IMR-90 (cell line): Measurements from ENCODE around the gene SERPINE2. TPM values are rescaled to one million over a fixed set of nuclear protein-coding genes. Genes with fewer than 3 reads are reported as not detected.

Source experiments
- ATAC-seq: fragments of 200-7000 bp; cut with Tn5 transposase; 2 replicates; pipeline ENCODE4 v1.9.1; 2020; ENCODE audit warnings: low read depth, mild to moderate bottlenecking, moderate library complexity
- BruUV-seq: library from RNA; stranded (reverse); fragments of 400-500 nt; replicated peaks from 2 replicates; lab custom pipeline; 2021; lab: Mats Ljungman, UMichigan
- CTCF ChIA-PET: fragments of 300-600 bp; formaldehyde crosslinking; extraction: SDS; loops from one replicate; lab custom pipeline; 2021; ENCODE audit warnings: antibody characterized with exemption; lab: Yijun Ruan, JAX
- POLR2A ChIA-PET: fragments of 300-600 bp; sonication (Branson Sonifier 250); formaldehyde crosslinking; loops from one replicate; lab custom pipeline; 2022; ENCODE audit warnings: antibody characterized with exemption; ENCODE audit not compliant: unreplicated experiment; lab: Charles Lee
- DNase-seq: peaks from one replicate; pipeline ENCODE4 v3.0.0; 2013
- H2AFZ ChIP-seq: replicated peaks from 2 replicates; pipeline ENCODE3; 2013; ENCODE audit warnings: low read length, mild to moderate bottlenecking; ENCODE audit not compliant: poor library complexity
- H2AK5ac ChIP-seq: 2 replicates; pipeline ENCODE4 v1.6.1; 2013; ENCODE audit warnings: low read depth, low read length, inconsistent platforms
- H2AK9ac ChIP-seq: replicated peaks from 2 replicates; pipeline ENCODE3; 2013; ENCODE audit warnings: mild to moderate bottlenecking, low read depth, low read length, moderate library complexity; ENCODE audit not compliant: poor library complexity
- H2BK120ac ChIP-seq: 2 replicates; pipeline ENCODE4 v1.6.1; 2013; ENCODE audit warnings: low read depth, low read length, inconsistent platforms
- H2BK15ac ChIP-seq: 3 replicates; pipeline ENCODE4 v1.6.1; 2013; ENCODE audit warnings: low read depth, low read length, inconsistent platforms
- H2BK20ac ChIP-seq: 2 replicates; pipeline ENCODE4 v1.6.1; 2013; ENCODE audit warnings: low read depth, mild to moderate bottlenecking, inconsistent platforms, low read length, moderate library complexity
- H2BK5ac ChIP-seq: 2 replicates; pipeline ENCODE4 v1.6.1; 2013; ENCODE audit warnings: mild to moderate bottlenecking, low read depth, low read length, inconsistent platforms; ENCODE audit not compliant: poor library complexity, severe bottlenecking
- H3K14ac ChIP-seq: replicated peaks from 2 replicates; pipeline ENCODE4 v1.6.1; 2013; ENCODE audit warnings: low read depth, low read length, inconsistent platforms
- H3K18ac ChIP-seq: 2 replicates; pipeline ENCODE4 v1.6.1; 2013; ENCODE audit warnings: low read depth, low read length, control low read depth
- H3K23ac ChIP-seq: 2 replicates; pipeline ENCODE4 v1.6.1; 2013; ENCODE audit warnings: low read depth, low read length, inconsistent platforms
- H3K27ac ChIP-seq: 2 replicates; pipeline ENCODE4 v1.5.1; 2013; ENCODE audit warnings: mild to moderate bottlenecking, control low read depth, low read length; ENCODE audit not compliant: insufficient read depth
- H3K27me3 ChIP-seq: 2 replicates; pipeline ENCODE4 v1.6.1; 2013; ENCODE audit warnings: low read length; ENCODE audit not compliant: control insufficient read depth, insufficient read depth
- H3K36me3 ChIP-seq: 2 replicates; pipeline ENCODE4 v1.6.1; 2013; ENCODE audit warnings: low read length, mixed read lengths; ENCODE audit not compliant: control insufficient read depth, insufficient read depth
- H3K4ac ChIP-seq: 2 replicates; pipeline ENCODE4 v1.6.1; 2013; ENCODE audit warnings: low read depth, low read length, inconsistent platforms
- H3K4me1 ChIP-seq: 2 replicates; pipeline ENCODE4 v1.6.1; 2013; ENCODE audit warnings: low read length, mixed read lengths; ENCODE audit not compliant: control insufficient read depth, insufficient read depth
- H3K4me2 ChIP-seq: 2 replicates; pipeline ENCODE4 v1.6.1; 2013; ENCODE audit warnings: low read depth, mild to moderate bottlenecking, control low read depth, low read length, moderate library complexity
- H3K4me3 ChIP-seq: 2 replicates; pipeline ENCODE4 v1.5.1; 2013; ENCODE audit warnings: low read depth, mild to moderate bottlenecking, control low read depth, low read length, moderate library complexity; ENCODE audit not compliant: insufficient read depth
- H3K56ac ChIP-seq: 2 replicates; pipeline ENCODE4 v1.6.1; 2013; ENCODE audit warnings: low read length, inconsistent platforms; ENCODE audit not compliant: insufficient read depth; ENCODE audit errors: extremely low read depth
- H3K79me1 ChIP-seq, 2 experiments: 2 replicates each; pipeline ENCODE4 v1.6.1; 2013; ENCODE audit warnings: low read length in 2 of 2, inconsistent platforms in 1 of 2, low read depth in 1 of 2
- H3K9ac ChIP-seq: 2 replicates; pipeline ENCODE4 v1.6.1; 2013; ENCODE audit warnings: low read depth, low read length, control low read depth
- H3K9me1 ChIP-seq: 2 replicates; pipeline ENCODE4 v1.6.1; 2013; ENCODE audit warnings: low read length, inconsistent platforms; ENCODE audit not compliant: insufficient read depth
- H3K9me3 ChIP-seq: 2 replicates; pipeline ENCODE4 v1.6.1; 2013; ENCODE audit warnings: low read length; ENCODE audit not compliant: control insufficient read depth, insufficient read depth
- H4K20me1 ChIP-seq: 2 replicates; pipeline ENCODE4 v1.6.1; 2013; ENCODE audit warnings: low read length, inconsistent platforms; ENCODE audit not compliant: insufficient read depth
- H4K5ac ChIP-seq: 2 replicates; pipeline ENCODE4 v1.6.1; 2013; ENCODE audit warnings: mild to moderate bottlenecking, low read depth, low read length, control low read depth
- H4K8ac ChIP-seq, 2 experiments: 2 replicates each; pipeline ENCODE4 v1.6.1; 2013; ENCODE audit warnings: low read depth in 2 of 2, low read length in 2 of 2, control low read depth in 1 of 2, inconsistent platforms in 1 of 2
- H4K91ac ChIP-seq: 2 replicates; pipeline ENCODE4 v1.6.1; 2013; ENCODE audit warnings: low read depth, low read length, inconsistent platforms; ENCODE audit not compliant: insufficient read depth
- NFE2L2 ChIP-seq: fragments of 150-350 bp; IDR thresholded peaks from 2 replicates; pipeline ENCODE4 v1.6.1; 2016; ENCODE audit warnings: low read depth, mild to moderate bottlenecking, low read length
- SMC3 ChIP-seq: fragments of 150-350 bp; IDR thresholded peaks from 2 replicates; pipeline ENCODE4 v1.6.1; 2016; ENCODE audit warnings: low read depth, mild to moderate bottlenecking, antibody characterized with exemption, low read length, moderate library complexity
- WGBS, 2 experiments: methylation state at CpG; one replicate each; pipeline versions ENCODE4 v1.1.5 to v1.1.7; 2013; ENCODE audit warnings: missing lambda C conversion rate in 2 of 2; ENCODE audit not compliant: insufficient read length in 1 of 2; ENCODE audit errors: extremely low coverage in 2 of 2; 5-methylcytosine and 5-hydroxymethylcytosine counted together
- dilution Hi-C: fragments of 300-500 bp; cut with HindIII; formaldehyde crosslinking; loops from one replicate; pipeline ENCODE4 v1.14.3; 2018; ENCODE audit warnings: low sequenced_read_pairs; ENCODE audit not compliant: unreplicated experiment
- in situ Hi-C: fragments of 300-500 bp; cut with MboI; formaldehyde crosslinking; loops from 3 replicates; pipeline ENCODE4 v1.14.3; 2019; ENCODE audit warnings: low sequenced_read_pairs, inconsistent platforms, mixed read lengths
- intact Hi-C: fragments of 100-400 bp; cut with micrococcal nuclease; formaldehyde crosslinking; loops from 2 replicates; pipeline ENCODE4 v1.10.0; 2022
- polyA plus RNA-seq, 3 experiments: library from polyadenylated mRNA; depleted of rRNA; stranded (reverse); fragments of >200 nt; gene quantifications; 2 replicates each; pipeline ENCODE4 v1.2.3, GENCODE V29; 2012; ENCODE audit warnings: low replicate concordance in 1 of 3
- total RNA-seq: library from RNA; depleted of rRNA; stranded (reverse); fragments of >200 nt; gene quantifications from 2 replicates; pipeline ENCODE4 v1.2.3, GENCODE V29; 2012
- TF ChIP-seq, protein P1 (sequence below): fragments of 150-350 bp; IDR thresholded peaks from 2 replicates; pipeline ENCODE4 v1.6.1; 2016; ENCODE audit warnings: low read depth, mild to moderate bottlenecking, low read length, moderate library complexity, borderline replicate concordance

Gene SERPINE2
- total and polyA plus RNA-seq, 2 of the 4 experiments (the other 2 are of a cell fraction): 24.0 to 62.7 TPM

DNA sequence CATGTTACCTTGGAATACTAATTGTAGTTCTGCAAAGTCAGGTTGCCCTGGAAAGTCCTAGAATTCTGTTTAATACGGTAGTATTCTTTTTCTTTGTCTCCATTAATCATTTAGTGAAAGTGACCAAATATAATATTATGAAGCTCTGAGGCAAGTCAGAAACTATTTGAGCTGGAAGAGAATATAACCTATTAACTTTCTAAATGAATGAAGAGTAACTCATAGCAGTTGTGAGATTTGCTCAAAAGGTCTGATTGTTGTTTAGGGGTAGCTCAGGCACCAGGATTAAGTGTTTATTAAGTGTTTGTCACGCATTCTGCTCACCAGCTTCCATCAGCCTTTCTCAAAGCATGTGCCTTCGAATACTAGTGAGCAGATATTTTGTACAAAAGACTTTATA is 46.7 kb upstream of the SERPINE2 start:
- Histone ChIP-seq H4K8ac (peak overlapping the region in 1 of 2 experiments; percentile 17; a peak in 1 of 4 replicates), H2BK15ac (no peak overlapping the region; the same call in 2 of the 3 replicates), H4K91ac (peak overlapping the region; percentile 61), H2BK20ac (peak overlapping the region; percentile 75; the same call in 1 of the 2 replicates), H3K9me3 (no peaks in the 10 kb centered on the region), H3K79me1 (no peaks in the 10 kb centered on the region), H2AK5ac (peak overlapping the region; percentile 81; the same call in 1 of the 2 replicates), H3K4ac (peak overlapping the region; percentile 68; the same call in 1 of the 2 replicates), H3K4me1 (peaks cover 7% of the 10 kb centered on the region; the same call in 1 of the 2 replicates), H2BK5ac (peak overlapping the region; percentile 57), H3K9me1 (peaks cover 6% of the 10 kb centered on the region), H3K9ac (no peak overlapping the region), H2AFZ (no peak overlapping the region), H3K4me3 (no peak overlapping the region), H3K23ac (0 out of 2 replicates have a peak overlapping the region, but pooled peaks have one; percentile 5), H2AK9ac (no peak overlapping the region), H2BK120ac (peak overlapping the region; percentile 79), H3K27ac (no peak overlapping the region), H4K20me1 (no peaks in the 10 kb centered on the region), H4K5ac (0 out of 2 replicates have a peak overlapping the region, but pooled peaks have one; percentile 46), H3K18ac (peak overlapping the region; percentile 82; the same call in 1 of the 2 replicates), H3K27me3 (no peaks in the 10 kb centered on the region), H3K36me3 (no peaks in the 10 kb centered on the region), H3K56ac (no peak overlapping the region), H3K4me2 (peak overlapping the region; percentile 43; the same call in 1 of the 2 replicates), H3K14ac (peak overlapping the region; percentile 61; the same call in 1 of the 2 replicates)
- no peak for ATAC-seq
- no peak for DNase-seq
- intact Hi-C loops (no loop called here), dilution Hi-C loops (no loop called here), in situ Hi-C loops (no loop called here)
- TF ChIP-seq, protein P1, sequence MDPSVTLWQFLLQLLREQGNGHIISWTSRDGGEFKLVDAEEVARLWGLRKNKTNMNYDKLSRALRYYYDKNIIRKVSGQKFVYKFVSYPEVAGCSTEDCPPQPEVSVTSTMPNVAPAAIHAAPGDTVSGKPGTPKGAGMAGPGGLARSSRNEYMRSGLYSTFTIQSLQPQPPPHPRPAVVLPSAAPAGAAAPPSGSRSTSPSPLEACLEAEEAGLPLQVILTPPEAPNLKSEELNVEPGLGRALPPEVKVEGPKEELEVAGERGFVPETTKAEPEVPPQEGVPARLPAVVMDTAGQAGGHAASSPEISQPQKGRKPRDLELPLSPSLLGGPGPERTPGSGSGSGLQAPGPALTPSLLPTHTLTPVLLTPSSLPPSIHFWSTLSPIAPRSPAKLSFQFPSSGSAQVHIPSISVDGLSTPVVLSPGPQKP: no peak
- TF ChIP-seq NFE2L2 (no peak), SMC3 (no peak)
- ChIA-PET POLR2A (no interaction called here), CTCF (interaction anchor here (0.7 to 1.5 kb wide), 5 partner anchors 12 to 47 kb away, joined by 3 to 4 read pairs (median 3); partner anchors contain the start of gene SERPINE2)
- BruUV-seq: no TSS peak
- WGBS, 2 experiments: no CpG with 5 or more reads among the region's 3 CpGs
